Stimulated activated CD8-positive, alpha-beta memory T cell treated with anti-CD3 and anti-CD28 coated beads, Interleukin-7, amount 100 ng/mL, for 1 hour (primary cell): Measurements from ENCODE around the gene RER1.

ENCODE experiments used
- DNase-seq, 2 donors: peaks; one replicate each; pipeline ENCODE4 v3.0.0-alpha.2; 2020; ENCODE audit warnings: low read depth in 2 of 2

Gene RER1

GRCh38 chr1:2391041-2391930 lies at the start of gene RER1, which contains the start of gene MORN1:
RER1 (plus strand) TSS chr1:2391841; CDS start chr1:2395791, 3,950 bp downstream.
MORN1 (minus strand) TSS chr1:2391554; CDS start chr1:2391533, 21 bp downstream.
- DNase-seq: peak; percentile 97 to 98

GRCh38 chr1:2342384-2343022 lies 49.1 kb upstream of the RER1 start:
- DNase-seq: no peak

- DNase-seq: no peak
These were observed 48.4 kb upstream of the RER1 start for GRCh38 chr1:2343023-2343935.

GRCh38 chr1:2344121-2344681 lies 47.4 kb upstream of the RER1 start:
- no peak for DNase-seq

GRCh38 chr1:2344744-2345296 lies 46.8 kb upstream of the RER1 start:
- DNase-seq: no peak

- no peak for DNase-seq
These were observed 46.2 kb upstream of the RER1 start for GRCh38 chr1:2345297-2346075.

GRCh38 chr1:2346691-2347408 lies 44.8 kb upstream of the RER1 start:
- no peak for DNase-seq

- DNase-seq: no peak
These were observed 44.2 kb upstream of the RER1 start for GRCh38 chr1:2347409-2347785.

GRCh38 chr1:2347896-2348295 lies 43.7 kb upstream of the RER1 start:
- DNase-seq: no peak

GRCh38 chr1:2348346-2349325 lies 43.0 kb upstream of the RER1 start:
- no peak for DNase-seq

GRCh38 chr1:2349806-2350205 lies 41.8 kb upstream of the RER1 start:
- no peak for DNase-seq

GRCh38 chr1:2350501-2350900 lies 41.1 kb upstream of the RER1 start:
- no peak for DNase-seq

- DNase-seq: no peak
These were observed 40.6 kb upstream of the RER1 start for GRCh38 chr1:2350911-2351655.

GRCh38 chr1:2351723-2352122 lies 39.9 kb upstream of the RER1 start:
- DNase-seq: no peak

GRCh38 chr1:2352341-2352896 lies 39.2 kb upstream of the RER1 start:
- DNase-seq: no peak

- DNase-seq: no peak
These were observed 38.6 kb upstream of the RER1 start for GRCh38 chr1:2352897-2353550.
